ENCODE measurements around the gene MORN2.

MORN2 gene

GRCh38 chr2:38889575-38889974 is 13.8 kb downstream of the MORN2 start, which contains the start of gene ARHGEF33:
TSS of gene ARHGEF33 (plus strand) at chr2:38889875. CDS start at chr2:38919448, 29,573 bp downstream.
- DNase-seq (ENCODE audit: low spot score), result no peak

GRCh38 chr2:38892819-38893218 is 17.0 kb downstream of the MORN2 start:
- DNase-seq (ENCODE audit: low spot score), result no peak

GRCh38 chr2:38898256-38898655 is 22.5 kb downstream of the MORN2 start:
- DNase-seq (ENCODE audit: low spot score), result no peak

GRCh38 chr2:38900726-38901125 is 24.9 kb downstream of the MORN2 start:
- DNase-seq (ENCODE audit: low spot score), result no peak

GRCh38 chr2:38905251-38905650 is 29.5 kb downstream of the MORN2 start:
- no peak for DNase-seq (ENCODE audit: low spot score)

GRCh38 chr2:38907242-38907641 is 31.5 kb downstream of the MORN2 start:
- DNase-seq (ENCODE audit: low spot score), result no peak

- no peak for DNase-seq (ENCODE audit: low spot score)
Measured at GRCh38 chr2:38907743-38908562, 32.2 kb downstream of the MORN2 start.

- DNase-seq (ENCODE audit: low spot score), result no peak
Measured at GRCh38 chr2:38909872-38910271, 34.1 kb downstream of the MORN2 start.

- no peak for DNase-seq (ENCODE audit: low spot score)
Measured at GRCh38 chr2:38911191-38911590, 35.4 kb downstream of the MORN2 start.

- no peak for DNase-seq (ENCODE audit: low spot score)
Measured at GRCh38 chr2:38912619-38913018, 36.8 kb downstream of the MORN2 start.

- no peak for DNase-seq (ENCODE audit: low spot score)
Measured at GRCh38 chr2:38922389-38922788, 46.6 kb downstream of the MORN2 start.

GRCh38 chr2:38922902-38923301 is 47.1 kb downstream of the MORN2 start:
- DNase-seq (ENCODE audit: low spot score), result no peak

GRCh38 chr2:38925982-38926381 is 50.2 kb downstream of the MORN2 start:
- no peak for DNase-seq (ENCODE audit: low spot score)

- DNase-seq (ENCODE audit: low spot score), result no peak
Measured at GRCh38 chr2:38930600-38930999, 54.8 kb downstream of the MORN2 start.
